GM10266 (cell line): Measurements from ENCODE around the gene SSPN.
A peak's percentile ranks its signal among the peaks of the same experiment; 100 is the strongest.

ENCODE experiments used
- DNase-seq: peaks from one replicate; pipeline ENCODE4 v3.0.0; 2012; ENCODE audit errors: extremely low spot score
- TF ChIP-seq, protein P1 (sequence below): IDR thresholded peaks from 2 replicates; pipeline ENCODE4 v1.5.1; 2012; ENCODE audit warnings: mild to moderate bottlenecking, low read depth; ENCODE audit not compliant: control insufficient read depth, insufficient read depth; ENCODE audit errors: missing control alignments

The SSPN gene

GRCh38 chr12:26265606-26266005 lies 70.2 kb downstream of the SSPN start:
- TF ChIP-seq, protein P1, sequence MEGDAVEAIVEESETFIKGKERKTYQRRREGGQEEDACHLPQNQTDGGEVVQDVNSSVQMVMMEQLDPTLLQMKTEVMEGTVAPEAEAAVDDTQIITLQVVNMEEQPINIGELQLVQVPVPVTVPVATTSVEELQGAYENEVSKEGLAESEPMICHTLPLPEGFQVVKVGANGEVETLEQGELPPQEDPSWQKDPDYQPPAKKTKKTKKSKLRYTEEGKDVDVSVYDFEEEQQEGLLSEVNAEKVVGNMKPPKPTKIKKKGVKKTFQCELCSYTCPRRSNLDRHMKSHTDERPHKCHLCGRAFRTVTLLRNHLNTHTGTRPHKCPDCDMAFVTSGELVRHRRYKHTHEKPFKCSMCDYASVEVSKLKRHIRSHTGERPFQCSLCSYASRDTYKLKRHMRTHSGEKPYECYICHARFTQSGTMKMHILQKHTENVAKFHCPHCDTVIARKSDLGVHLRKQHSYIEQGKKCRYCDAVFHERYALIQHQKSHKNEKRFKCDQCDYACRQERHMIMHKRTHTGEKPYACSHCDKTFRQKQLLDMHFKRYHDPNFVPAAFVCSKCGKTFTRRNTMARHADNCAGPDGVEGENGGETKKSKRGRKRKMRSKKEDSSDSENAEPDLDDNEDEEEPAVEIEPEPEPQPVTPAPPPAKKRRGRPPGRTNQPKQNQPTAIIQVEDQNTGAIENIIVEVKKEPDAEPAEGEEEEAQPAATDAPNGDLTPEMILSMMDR: no peak
- DNase-seq: no peak

GRCh38 chr12:26266881-26267280 lies 71.5 kb downstream of the SSPN start:
- DNase-seq: no peak
- TF ChIP-seq, protein P1: no peak

GRCh38 chr12:26268841-26269561 lies 73.6 kb downstream of the SSPN start:
- no peak for DNase-seq
- TF ChIP-seq, protein P1: no peak

- DNase-seq: no peak
- TF ChIP-seq, protein P1: no peak
These were observed 74.3 kb downstream of the SSPN start for GRCh38 chr12:26269562-26270284.

GRCh38 chr12:26271024-26271423 lies 75.7 kb downstream of the SSPN start:
- TF ChIP-seq, protein P1: no peak
- DNase-seq: no peak

DNA sequence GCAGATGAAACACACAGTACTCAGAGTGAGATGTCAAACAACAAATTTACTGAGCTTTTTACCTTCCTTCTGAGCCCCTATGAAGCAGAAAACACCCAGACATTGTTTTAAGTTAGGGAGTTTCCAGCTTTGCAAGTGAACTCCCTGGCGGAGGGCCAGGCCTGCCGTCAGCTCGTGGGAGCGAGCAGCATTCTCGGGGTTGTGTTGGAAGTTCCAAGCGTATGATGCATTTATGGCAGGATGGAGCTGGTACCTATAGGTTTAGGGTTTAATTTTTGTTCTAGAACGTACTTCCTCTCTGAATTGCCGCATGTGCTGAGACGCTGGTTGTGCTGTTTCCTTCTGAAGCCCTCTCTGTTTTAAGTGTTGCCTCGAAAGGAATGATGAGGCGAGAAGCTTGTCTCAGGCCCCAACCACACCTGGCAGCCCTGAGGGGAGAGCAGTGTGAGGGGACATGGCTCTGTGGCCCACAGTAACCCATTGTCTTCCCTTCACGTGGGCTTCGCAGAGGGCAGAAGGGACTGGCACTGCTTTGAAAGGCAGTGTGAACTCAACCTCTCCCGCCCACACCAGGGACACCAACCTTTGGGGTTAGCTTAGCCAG lies 76.6 kb downstream of the SSPN start:
- DNase-seq: peak; percentile 36
- TF ChIP-seq, protein P1: no peak

DNA sequence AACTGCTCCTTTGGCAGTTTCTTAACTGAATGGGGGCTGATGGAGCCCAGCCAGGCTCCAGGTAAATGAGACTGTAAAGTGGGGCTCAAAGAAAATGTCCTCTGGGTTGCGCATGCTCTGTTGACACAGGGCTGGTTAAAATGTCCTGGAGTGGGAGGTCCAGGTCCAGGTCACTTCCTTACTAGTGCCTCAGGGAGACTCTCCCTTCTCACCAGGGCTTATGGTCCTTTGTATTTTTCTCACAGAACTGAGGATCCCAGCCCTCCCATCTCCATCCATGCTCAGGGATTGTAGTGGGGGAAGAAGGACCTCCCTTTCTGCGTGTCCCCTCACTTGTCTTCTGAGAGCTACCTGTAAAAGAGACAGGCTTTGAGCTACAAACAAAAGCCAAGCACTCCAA lies 77.5 kb downstream of the SSPN start:
- DNase-seq: no peak

More for the DNA sequence above, 77.5 kb downstream of the SSPN start:
- TF ChIP-seq, protein P1: no peak
